Left forelimb (tissue), 1 donor: Measurements from ENCODE around the gene FRYL.
"Not testable (repeated sequence)": the region's sequence is repeated elsewhere in the genome, so short reads cannot be mapped to it uniquely, and the experiment has no call there.

Experiments used
- DNase-seq: peaks from one replicate; pipeline ENCODE4 v3.0.0-alpha.2; 2018; ENCODE audit warnings: low spot score

Gene FRYL

DNA sequence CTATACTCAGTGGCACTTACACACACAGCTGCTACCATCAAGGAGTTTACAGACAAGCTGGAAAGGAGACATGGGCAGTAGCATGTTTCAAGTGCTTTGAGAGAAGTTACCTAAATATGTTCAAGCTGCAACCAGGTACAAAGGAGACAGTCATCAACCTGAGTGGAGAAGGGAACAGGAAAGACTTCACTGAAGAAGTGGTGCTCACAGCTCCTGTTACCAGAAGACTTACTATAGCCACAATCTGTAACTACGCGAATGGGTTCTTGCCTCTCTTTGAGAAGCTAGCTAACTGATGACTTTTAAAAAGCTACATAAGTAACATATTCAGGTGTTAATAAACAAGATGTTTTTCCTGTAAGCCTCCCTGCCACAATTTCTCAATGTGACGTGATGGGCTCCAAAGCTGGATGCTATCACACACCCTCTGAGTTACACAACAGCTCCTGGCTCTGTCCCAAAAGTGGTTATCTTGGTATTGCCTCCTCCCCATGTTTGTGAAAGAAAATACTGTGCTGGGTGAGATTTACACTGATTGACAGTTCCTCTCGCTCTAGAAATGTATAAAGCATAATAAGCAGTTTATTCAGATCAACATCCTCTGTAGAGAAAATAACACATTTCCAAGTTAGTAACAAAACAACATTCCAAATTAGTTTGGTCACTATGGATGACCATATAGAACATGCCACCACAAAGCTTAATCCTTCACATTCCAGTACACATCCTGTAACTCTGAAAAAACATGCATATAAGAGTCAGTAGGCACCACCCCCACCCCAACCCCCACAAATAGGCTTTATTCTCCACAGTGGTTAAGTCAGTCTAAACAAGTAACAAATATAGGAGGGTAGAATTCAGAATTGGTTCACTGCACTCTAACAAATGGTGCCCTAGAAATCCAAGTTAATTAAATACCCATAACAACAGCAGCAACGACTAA lies 81.8 kb downstream of the FRYL start:
- no peak for DNase-seq

DNA sequence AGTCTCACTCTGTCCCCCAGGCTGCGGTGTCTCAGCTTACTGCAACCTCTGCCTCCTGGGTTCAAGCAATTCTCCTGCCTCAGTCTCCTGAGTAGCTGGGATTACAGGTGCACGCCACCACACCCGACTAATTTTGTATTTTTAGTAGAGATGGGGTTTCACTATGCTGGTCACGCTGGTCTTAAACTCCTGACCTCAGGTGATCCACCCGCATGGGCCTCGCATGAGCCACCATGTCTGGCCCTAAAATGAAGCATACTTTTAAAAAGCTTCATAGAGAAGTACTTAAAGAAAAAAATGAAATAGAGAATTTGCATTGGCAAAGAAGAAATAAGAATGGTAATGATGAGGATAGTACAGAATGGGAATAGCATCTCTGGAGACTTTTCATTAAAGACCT lies 82.6 kb downstream of the FRYL start:
- not testable (repeated sequence) for DNase-seq

DNA sequence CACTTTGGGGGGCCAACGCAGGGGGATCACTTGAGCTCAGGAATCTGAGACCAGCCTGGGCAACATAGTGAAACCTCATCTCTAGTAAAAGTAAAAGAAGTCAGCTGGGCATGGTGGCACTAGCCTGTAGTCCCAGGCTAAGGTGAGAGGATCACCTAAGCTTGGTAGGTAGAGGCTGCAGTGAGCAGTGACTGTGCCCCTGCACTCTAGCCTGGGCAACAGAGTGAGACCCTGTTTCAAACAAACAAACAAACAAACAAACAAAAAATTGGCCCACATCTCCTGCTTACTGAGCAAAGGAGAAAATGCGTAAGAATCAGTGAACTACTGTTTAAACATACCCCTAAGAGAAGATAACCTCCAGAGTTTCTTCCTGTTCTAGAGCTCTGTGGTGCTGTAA lies 85.3 kb downstream of the FRYL start:
- no peak for DNase-seq

DNA sequence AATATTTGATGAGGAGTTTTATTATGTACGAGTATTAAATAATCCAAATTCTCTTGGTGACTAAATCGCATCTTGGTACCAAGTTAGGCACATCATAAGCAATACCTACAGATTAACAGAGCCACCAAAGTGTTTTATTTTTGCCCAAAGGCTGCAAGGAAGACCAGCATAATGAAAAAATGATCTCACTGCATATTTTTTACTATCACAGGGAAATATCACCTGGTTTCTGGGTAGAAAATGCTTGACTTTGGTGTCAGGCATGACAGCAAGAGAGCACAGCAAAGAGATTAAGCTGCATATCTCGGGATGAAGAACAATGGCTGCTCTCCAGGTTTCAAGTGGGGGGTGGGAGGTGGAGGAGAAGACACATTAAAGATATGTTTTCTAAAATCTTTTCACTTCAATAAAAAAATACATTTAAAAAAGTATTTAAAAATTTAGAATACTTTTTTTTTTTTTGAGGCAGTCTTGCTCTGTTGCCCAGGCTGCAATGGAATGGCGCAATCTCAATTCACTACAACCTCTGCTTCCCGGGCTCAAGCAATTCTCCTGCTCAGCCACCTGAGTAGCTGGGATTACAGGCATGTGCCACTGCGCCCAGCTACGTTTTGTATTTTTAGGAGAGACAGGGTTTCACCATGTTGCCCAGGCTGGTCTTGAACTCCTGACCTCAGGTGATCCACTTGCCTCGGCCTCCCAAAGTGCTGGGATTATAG lies 86.1 kb downstream of the FRYL start:
- no peak for DNase-seq

DNA sequence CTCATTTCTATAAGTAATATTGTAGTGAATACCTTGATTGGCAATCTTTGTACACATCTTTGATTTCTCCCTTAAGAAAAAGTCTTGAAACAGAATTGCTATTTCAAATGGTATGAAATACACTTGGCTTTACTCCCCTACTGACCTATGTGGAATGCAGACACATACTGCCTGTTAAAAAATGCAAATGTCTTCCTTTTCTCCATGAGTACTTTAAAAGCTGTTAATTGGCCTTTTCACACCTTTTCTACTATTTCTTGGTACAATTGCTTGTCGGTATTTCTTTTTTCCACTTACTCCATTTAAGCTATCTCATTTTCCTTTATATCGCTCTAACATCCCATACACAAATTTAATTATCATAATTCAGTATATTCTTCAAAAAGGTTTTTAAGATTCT lies 87.2 kb downstream of the FRYL start:
- DNase-seq, result no peak

DNA sequence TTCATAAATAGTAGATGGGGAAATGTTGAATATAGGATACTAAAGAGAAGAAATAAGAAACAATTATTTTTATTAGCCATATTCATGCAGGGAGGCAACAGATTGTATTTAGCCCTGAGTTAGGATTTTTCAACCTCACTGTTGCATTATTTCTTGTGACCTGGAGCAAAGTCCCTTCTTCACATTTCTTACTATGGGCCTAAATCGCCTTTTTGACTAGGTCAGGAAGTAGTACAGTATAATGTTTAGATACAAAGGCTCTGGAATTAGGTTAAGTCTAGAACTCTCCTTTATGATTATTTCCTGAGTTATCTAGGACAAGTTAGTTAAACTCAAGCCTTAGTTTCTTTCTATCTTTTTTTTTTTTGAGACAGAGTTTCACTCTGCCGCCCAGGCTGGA lies 88.0 kb downstream of the FRYL start:
- no peak for DNase-seq

DNA sequence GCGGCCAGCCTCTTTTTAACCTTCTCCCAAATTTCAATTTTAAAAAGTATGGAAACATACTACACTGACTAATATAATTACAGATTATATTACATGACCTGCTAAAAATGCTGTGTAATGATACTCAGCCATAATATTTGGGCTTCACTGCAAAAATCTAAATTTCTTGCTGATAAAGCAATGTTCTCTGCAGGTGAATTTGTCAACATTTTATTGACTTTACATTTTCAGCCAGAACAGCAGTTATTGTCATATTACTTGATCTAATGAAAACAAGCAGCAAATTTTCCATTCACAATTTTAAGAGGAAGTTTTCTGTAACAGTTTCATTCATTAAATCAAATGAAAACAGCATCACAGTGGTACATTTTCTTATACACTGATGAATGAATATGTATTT lies 91.1 kb downstream of the FRYL start:
- DNase-seq, result no peak

DNA sequence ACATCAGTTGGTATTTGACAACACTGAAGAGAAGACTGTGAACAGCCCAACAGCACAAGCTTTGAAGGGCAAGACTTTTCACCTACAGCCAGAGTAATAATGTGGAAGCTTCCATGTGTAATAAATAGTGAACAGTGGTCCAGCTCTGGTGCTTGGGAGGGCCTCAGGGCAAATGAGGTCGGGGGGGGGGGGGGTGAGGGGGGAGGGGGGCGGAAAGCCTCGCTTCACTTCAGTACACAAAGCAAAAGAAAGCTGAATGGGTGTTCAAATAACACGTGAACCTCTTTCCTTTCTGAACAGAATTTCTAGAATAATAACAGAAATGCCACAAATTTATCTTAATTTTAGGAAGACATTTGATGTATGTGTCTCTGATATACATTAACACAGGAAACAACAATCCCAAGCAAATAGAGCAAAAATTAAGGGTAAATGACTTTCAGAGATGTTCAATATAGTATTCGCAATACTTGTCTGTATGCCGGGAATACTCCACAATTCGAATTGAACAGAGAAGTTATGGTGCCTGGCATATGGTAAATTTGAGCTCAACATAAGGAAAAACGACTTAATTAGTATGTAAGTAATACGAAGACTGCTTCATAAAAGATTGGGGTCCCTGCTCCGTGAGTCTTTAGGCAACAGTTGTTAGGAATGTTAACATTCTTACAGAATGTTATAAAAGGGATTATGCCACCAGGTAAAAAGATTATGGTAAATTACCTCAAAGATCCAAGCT lies 92.6 kb downstream of the FRYL start:
- no peak for DNase-seq

DNA sequence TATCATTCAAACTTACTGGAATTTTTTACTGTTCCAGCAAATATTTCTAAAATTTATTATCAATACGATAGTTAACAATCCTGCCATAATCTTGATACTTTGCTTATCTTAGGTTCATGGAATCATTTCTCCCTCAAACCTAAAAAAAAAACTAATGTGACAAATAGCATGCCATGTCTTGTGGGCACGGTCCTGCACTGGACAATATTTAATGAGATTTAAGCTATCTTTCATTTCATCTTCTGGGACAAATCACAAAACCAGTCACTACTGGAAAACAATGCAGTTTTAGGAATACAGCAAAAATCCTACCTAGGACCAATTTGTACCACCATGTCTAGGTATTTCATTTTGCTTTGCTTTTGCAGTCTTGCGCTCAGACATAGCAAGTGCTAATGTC lies 93.7 kb downstream of the FRYL start:
- no peak for DNase-seq

DNA sequence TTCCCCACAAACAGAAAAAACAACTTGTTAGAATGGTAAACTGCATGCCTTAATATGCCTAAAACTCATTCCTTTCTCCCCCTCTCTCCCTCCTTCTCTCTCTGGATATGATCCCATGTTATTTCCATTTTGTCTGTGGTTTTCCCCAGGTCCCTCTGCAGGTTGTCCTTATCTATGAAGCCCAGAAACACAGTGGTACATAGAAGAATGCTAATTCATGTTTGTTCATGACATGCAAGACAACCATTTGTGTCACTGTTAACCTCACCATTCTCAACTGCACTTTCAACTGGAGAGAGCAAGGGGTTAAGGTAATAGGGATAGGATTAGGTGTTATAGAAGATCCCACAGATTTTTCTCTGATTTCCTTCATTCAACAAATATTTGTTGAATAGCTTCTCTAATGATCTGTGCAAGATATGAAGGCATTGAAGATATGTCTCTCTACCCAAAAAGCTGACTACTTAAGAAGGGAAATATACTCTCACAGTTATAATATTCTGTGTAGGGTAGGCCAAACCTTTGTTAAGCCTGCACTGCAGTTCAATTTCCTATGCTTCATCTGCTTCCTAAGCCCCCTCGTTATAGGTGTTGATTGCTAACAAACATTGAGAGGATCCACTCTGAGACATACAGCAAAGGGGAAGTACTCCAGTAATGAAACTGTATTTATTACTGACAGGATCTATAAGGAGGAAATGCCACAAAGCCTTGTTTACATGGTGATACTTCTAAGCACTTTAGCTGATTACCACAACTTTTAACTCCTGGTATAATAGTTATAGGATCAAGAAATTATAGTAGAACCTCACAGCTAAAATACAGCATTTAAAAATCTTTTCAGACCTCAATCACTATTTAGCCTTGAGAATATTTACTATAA lies 96.1 kb downstream of the FRYL start:
- DNase-seq, result no peak

DNA sequence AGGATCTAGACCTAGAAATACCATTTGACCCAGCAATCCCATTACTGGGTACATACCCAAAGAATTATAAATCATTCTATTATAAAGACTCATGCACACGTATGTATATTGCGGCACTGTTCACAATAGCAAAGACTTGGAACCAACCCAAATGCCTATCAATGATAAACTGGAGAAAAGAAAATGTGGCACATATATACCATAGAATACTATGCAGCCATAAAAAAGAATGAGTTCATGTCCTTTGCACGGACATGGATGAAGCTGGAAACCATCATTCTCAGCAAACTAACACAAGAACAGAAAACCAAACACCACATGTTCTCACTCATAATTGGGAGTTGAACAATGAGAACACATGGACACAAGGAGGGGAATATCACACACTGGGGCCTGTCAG lies 97.2 kb downstream of the FRYL start:
- DNase-seq, result not testable (repeated sequence)

DNA sequence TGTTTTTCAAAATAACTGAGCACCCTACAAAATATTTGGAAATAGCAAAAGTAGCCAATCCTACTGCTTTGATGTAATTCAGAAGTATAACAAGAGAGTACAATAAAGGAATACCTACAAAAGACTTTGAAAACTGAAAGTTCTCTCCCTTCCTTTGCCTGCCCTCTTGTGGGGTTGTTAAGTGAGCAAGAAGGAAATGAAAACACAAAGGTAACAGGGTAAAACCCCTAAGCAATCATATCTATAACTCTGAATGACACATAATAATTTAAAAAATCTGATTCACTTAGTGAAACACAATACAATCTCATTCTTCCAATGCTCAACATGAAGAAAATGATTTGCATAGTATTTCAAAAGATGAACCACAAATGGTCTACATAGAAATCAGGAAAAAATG lies 98.2 kb downstream of the FRYL start:
- DNase-seq, result no peak

DNA sequence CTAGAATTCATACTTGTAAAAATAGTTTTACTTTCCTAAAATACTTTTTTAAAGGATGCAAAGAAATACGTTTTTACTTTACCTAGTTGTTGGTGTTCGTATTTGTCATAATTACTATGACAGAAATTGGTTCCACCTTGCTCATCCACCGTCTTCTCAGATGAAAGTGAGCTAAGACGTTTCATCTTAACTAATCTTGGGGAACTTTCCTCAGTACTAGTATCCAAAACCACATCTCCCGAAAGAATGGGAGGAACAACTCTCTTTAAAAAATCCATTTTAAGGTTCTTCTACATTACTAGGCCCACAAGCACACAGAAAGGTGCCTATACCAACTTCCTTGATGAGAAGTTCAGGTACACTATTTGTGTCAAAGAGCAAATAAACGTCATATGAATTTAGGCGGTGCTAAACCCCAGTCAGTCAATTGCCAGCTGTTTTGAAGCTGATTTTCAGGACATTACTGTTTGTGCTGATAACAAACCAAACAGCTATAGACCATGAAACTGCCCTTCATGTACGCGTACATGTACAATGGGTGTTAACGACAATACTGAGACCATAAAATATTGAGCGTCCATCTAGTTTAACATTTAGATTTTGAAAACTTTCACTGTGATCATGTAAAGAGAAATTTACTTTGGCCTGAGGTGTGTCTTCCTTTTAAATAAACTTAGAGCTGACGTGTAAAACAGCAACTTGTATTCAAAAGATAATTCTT lies 99.1 kb downstream of the FRYL start:
- no peak for DNase-seq

DNA sequence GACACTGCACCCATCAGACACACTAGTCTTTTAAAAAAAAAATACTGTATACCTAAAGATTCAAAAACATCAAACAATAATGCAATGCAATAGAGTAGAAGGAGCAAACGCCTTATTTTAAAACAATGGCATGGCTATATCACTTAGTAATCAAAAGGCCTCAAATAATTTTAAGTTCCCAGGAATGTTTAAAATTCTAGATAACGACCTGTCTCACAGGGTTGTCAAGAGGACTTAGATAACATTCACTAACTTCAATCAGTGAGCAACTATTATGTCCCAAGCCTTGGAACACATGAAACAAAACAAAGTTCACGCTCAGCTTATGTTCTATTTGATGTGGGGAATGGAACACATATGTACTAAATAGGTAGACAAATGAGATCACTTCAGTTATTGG lies 106.5 kb downstream of the FRYL start:
- no peak for DNase-seq

DNA sequence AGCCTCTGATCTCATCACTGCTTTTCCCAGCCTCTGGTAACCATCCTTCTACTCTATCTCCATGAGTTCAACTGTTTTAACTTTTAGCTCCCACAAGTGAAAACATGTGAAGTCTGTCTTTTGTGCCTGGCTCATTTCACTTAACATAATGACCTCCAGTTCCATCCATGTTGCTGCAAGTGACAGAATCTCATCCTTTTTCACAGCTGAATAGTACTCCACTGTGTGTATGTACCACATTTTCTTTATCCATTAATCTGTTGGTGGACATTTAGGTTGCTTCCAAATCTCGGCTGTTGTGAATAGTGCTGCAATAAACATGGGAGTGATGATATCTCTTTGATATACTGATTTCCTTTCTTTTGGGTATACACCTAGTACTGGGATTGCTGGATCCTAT lies 109.5 kb downstream of the FRYL start:
- no peak for DNase-seq

DNA sequence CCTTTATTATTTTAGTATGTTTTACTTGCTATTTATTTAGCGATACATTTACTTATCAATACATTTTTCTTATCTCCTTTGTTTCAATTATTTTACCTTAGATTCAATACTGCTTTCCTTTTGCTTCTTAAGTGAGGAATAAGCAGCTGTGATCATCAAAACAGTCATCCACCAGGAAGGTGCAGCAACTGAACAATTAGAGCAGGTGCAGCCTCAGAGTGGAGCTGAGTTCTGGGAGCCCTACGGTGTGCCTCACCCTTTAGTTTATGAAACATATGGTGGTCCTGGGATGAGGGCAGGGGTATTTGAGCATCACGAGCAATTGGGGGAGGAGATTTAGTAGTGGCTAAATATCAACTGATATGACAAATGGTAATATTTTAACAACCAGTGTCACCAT lies 111.0 kb downstream of the FRYL start:
- no peak for DNase-seq

DNA sequence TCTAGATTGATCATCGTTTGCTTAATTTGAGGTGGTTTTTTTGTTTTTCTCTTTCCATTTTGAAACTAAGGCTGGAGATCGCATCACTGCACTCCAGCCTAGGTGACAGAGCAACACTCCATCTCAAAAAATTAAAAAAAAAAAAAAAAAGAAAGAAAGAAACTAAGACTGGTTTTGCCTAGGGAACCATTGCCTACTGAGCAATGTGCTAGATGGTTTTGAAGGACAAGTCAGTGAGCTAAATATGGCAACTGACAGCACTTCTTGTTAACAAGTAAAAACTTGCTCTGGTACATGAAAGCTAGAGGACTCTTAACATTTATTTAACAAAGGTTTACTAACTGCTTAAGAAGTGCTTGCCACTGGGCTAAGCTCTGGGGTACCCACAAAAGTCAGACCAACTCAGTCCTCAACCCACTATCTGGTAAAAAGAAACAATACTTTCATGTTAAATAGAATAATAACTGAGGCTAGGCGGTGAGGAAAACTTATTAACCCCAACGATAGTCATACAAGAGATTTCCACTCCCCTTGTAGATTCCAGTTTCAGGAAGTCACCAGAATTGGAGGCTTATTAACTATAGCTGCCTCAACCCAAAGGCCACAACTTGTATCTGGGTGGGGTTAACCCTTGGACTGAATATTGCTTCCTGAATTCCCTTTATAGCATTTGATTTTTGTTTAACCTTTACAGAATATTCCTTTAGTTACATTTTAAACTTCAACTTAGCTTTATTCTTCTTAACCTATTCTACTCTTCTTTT lies 111.6 kb downstream of the FRYL start:
- DNase-seq, result no peak

DNA sequence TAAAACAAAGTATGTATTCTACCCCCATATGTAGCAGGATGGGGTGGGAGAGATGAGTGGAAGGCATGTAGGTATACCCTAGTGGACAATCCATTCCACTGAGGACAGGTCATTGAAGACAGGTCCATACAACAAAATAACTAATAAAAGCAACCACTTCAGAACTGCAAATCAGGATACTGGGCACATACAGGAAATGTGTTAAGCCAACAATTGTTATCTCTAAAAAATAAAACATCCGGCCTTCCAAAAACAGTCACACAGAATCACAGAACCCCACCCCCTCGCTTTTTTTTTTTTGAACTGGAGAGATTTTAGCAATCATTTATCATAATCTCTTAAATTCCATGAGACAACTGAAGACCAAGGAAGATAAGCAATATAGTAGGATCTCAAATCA lies 112.9 kb downstream of the FRYL start:
- DNase-seq, result no peak

DNA sequence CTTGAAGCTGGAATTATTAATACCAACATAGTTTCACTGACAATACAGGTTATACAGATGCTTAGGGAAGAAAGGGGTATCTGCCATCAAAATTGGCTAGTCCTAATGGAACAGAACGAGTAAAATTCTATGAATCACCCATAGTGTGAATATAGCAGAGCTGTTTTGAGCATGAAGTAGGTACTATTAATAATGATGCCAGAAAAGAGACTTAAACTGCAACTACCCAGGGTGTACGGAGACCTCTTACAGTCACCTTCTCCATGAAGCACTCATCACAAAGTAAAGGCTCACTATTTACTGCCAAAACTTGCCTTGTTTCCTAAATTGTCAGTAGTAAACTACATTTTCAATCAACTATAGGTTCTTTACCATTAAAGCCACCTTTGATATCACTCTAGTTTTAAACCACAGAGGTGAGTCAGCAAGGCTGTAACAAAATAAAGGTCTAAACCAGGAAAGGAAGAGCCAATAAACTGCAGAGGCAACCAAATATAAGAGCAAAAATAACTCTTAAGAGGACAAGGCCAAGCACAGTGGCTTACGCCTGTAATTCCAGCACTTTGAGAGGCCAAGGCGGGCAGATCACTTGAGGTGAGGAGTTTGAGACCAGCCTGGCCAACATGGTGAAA lies 114.4 kb downstream of the FRYL start:
- no peak for DNase-seq

DNA sequence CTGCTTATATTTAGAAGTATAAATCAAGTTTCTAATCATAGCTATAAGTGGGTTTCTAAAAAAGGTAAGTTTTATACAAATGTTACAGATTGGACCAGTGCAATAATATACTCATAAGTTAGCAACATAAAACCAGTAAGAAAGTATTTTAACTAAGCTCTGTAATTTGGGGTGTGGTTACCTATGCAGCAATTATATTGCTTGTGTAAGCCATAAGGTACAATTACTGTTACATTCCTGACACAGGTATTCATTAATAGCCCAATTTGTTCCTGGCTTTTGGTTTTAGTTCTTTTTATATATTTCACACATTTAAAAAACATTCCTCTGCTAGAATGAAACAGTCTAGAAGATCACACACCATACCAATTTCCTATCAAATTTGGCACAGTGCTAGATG lies 115.1 kb downstream of the FRYL start:
- DNase-seq, result no peak
